Effector memory CD8-positive, alpha-beta T cell (primary cell): ENCODE results near the gene DIS3L2.

ENCODE experiments used
- ATAC-seq: fragments of 150-1000 bp; cut with Tn5 transposase; replicated peaks from 2 replicates; pipeline ENCODE4 v1.10.0; 2021; ENCODE audit warnings: mild to moderate bottlenecking, moderate library complexity
- DNase-seq, 3 experiments: peaks; one replicate each; pipeline ENCODE4 v3.0.0; 2021
- H3K27ac Mint-ChIP-seq, 2 donors: one replicate each; pipeline ENCODE4 v1.8.0; 2022; ENCODE audit warnings: mild to moderate bottlenecking in 2 of 2, mixed read lengths in 2 of 2, moderate library complexity in 2 of 2
- H3K27me3 Mint-ChIP-seq, 2 donors: one replicate each; pipeline ENCODE4 v1.8.0; 2022; ENCODE audit warnings: mixed read lengths in 2 of 2
- H3K36me3 Mint-ChIP-seq: one replicate; pipeline ENCODE4 v1.8.0; 2022; ENCODE audit warnings: mild to moderate bottlenecking, moderate library complexity, mixed read lengths; ENCODE audit not compliant: insufficient read depth
- H3K4me1 Mint-ChIP-seq, 2 donors: one replicate each; pipeline ENCODE4 v1.8.0; 2022; ENCODE audit warnings: low read depth in 2 of 2, mixed read lengths in 2 of 2
- H3K4me3 Mint-ChIP-seq, 2 donors: one replicate each; pipeline ENCODE4 v1.8.0; 2022; ENCODE audit warnings: mild to moderate bottlenecking in 2 of 2, mixed read lengths in 2 of 2, moderate library complexity in 2 of 2
- H3K9me3 Mint-ChIP-seq, 2 donors: one replicate each; pipeline ENCODE4 v1.8.0; 2022; ENCODE audit warnings: mixed read lengths in 2 of 2

DIS3L2 gene

DNA sequence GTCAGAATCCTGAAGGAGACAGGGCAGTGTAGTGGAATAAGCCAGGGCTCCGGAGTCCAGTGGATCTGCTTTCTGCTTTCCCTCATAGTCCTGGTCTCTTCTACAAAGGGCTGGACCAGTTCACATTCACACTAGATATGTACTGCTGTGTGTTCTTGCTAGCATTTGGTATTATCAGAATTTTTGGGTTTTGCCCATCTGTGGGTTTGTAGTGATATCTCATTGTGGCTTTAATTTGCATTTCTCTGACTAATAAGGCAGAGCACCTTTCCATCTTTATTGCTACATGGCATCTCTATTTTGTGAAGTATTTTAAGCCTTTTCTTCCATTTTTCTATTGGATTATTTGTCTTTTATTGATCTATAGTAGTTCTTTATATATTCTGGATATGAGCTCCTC is 114.8 kb downstream of the DIS3L2 start:
- Mint-ChIP-seq H3K36me3 (peaks cover 3% of the 10 kb centered on the region), H3K27ac (no peak overlapping the region), H3K4me1 (peaks cover 25 to 37% of the 10 kb centered on the region in 2 donors), H3K27me3 (no peaks in the 10 kb centered on the region), H3K9me3 (no peaks in the 10 kb centered on the region), H3K4me3 (no peak overlapping the region)
- no peak for DNase-seq
- no peak for ATAC-seq

GRCh38 chr2:232076736-232077135 is 115.2 kb downstream of the DIS3L2 start:
- Mint-ChIP-seq H3K9me3 (no peaks in the 10 kb centered on the region), H3K36me3 (peaks cover 3% of the 10 kb centered on the region), H3K27me3 (no peaks in the 10 kb centered on the region), H3K27ac (no peak overlapping the region), H3K4me1 (peaks cover 23 to 32% of the 10 kb centered on the region in 2 donors), H3K4me3 (no peak overlapping the region)
- ATAC-seq: no peak
- no peak for DNase-seq

GRCh38 chr2:232085164-232085563 is 123.7 kb downstream of the DIS3L2 start:
- DNase-seq (no peak), ATAC-seq (no peak)
- Mint-ChIP-seq H3K36me3 (peaks cover 15% of the 10 kb centered on the region), H3K4me3 (no peak overlapping the region), H3K4me1 (peaks cover 8 to 10% of the 10 kb centered on the region in 2 donors), H3K9me3 (no peaks in the 10 kb centered on the region), H3K27ac (no peak overlapping the region), H3K27me3 (no peaks in the 10 kb centered on the region)

DNA sequence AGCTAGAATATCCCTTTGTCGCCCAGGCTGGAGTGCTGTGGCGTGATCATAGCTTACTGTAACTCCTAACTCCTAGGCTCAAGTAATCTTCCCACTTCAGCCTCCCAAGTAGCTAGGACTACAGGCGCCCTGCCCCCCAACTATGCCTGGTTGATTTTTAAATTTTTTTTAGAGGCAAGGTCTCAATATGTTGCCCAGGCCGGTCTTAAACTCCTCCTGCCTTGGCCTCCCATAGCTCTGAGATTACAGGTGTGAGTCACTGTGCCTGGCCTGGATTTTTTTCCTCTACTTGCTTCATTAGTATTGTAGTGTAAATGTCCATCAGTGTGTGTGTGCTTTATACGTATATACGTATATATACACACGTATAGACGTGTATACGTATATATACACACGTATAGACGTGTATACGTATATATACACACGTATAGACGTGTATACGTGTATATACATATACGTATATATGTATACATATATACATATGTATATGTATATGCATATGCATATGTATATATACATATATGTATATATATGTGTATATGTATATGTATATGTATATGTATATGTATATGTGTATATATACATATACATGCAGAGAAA is 124.4 kb downstream of the DIS3L2 start:
- Mint-ChIP-seq H3K9me3 (no peaks in the 10 kb centered on the region), H3K27me3 (no peaks in the 10 kb centered on the region), H3K4me1 (peaks cover 8 to 10% of the 10 kb centered on the region in 2 donors), H3K36me3 (peaks cover 15% of the 10 kb centered on the region), H3K4me3 (no peak overlapping the region), H3K27ac (no peak overlapping the region)
- ATAC-seq (no peak), DNase-seq (no peak)

GRCh38 chr2:232088771-232089170 is 127.3 kb downstream of the DIS3L2 start:
- Mint-ChIP-seq H3K9me3 (no peaks in the 10 kb centered on the region), H3K4me3 (no peak overlapping the region), H3K36me3 (peaks cover 15% of the 10 kb centered on the region), H3K27me3 (no peaks in the 10 kb centered on the region), H3K4me1 (peaks cover 16 to 18% of the 10 kb centered on the region in 2 donors), H3K27ac (no peak overlapping the region)
- DNase-seq (no peak), ATAC-seq (no peak)

- Mint-ChIP-seq H3K36me3 (peaks cover 7% of the 10 kb centered on the region), H3K9me3 (peaks cover 2 to 4% of the 10 kb centered on the region in 2 donors), H3K27ac (no peak overlapping the region), H3K27me3 (no peaks in the 10 kb centered on the region), H3K4me3 (no peak overlapping the region), H3K4me1 (peaks cover 19 to 24% of the 10 kb centered on the region in 2 donors)
- ATAC-seq (no peak), DNase-seq (no peak)
These were observed 132.7 kb downstream of the DIS3L2 start for GRCh38 chr2:232094201-232094600.

- H3K36me3 Mint-ChIP-seq: peaks cover 7% of the 10 kb centered on the region
- H3K27ac Mint-ChIP-seq: no peak overlapping the region
- DNase-seq (no peak), ATAC-seq (no peak)
- no peaks in the 10 kb centered on the region for H3K27me3 Mint-ChIP-seq
- H3K4me3 Mint-ChIP-seq: no peak overlapping the region
- H3K9me3 Mint-ChIP-seq: peaks cover 2 to 4% of the 10 kb centered on the region in 2 donors
- peaks cover 19 to 24% of the 10 kb centered on the region in 2 donors for H3K4me1 Mint-ChIP-seq
These were observed 133.4 kb downstream of the DIS3L2 start for GRCh38 chr2:232094883-232095282.

DNA sequence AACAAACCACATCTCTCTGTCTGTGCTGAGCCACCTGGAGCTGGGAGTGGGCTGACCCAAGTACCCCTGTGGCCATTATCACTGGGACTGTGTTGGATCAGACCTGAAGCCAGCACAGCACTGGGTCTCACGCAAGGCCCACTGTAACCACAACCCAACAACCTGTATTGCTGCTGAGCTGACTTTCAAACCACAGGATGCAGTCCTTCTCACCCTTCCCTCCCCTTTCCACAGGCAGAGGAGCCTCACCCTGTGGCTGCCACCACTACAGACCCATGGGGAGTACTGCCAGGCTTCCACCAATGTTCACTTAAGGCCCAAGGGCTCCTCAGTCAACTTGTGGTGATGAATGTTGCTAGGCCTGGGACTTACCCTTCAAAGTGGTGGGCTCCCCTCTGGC is 135.7 kb downstream of the DIS3L2 start:
- H3K4me1 Mint-ChIP-seq: peaks cover 13 to 18% of the 10 kb centered on the region in 2 donors
- peak overlapping the region in 1 of 2 donors; percentile 70 for H3K27ac Mint-ChIP-seq
- no peak for ATAC-seq
- H3K36me3 Mint-ChIP-seq: peaks cover 7% of the 10 kb centered on the region
- H3K9me3 Mint-ChIP-seq: peaks cover 2 to 4% of the 10 kb centered on the region in 2 donors
- H3K4me3 Mint-ChIP-seq: peak overlapping the region in 1 of 2 donors; percentile 1
- H3K27me3 Mint-ChIP-seq: no peaks in the 10 kb centered on the region
- no peak for DNase-seq

DNA sequence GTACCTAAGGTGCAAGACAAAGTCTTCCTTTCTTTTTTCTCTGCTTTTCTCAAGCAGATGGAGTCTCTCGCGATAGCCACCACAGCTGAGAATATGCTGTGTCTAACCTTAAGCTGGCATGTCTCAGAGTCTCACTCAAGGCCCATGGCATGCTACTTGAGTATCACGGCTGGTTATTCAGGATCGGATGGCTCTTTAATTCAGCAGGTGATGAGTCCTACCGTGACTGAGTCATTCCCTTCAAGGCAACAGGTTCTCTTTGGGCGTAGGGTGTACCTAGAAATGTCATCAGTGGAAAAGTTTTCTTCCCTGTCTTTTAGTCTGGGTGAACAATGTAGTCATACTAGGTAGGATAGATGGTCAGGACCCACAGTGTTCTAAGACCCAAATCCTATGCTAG is 136.2 kb downstream of the DIS3L2 start:
- Mint-ChIP-seq H3K36me3 (peaks cover 7% of the 10 kb centered on the region), H3K4me3 (peak overlapping the region in 1 of 2 donors; percentile 1), H3K27me3 (no peaks in the 10 kb centered on the region), H3K9me3 (peaks cover 2 to 4% of the 10 kb centered on the region in 2 donors), H3K4me1 (peaks cover 11 to 17% of the 10 kb centered on the region in 2 donors), H3K27ac (peak overlapping the region in 1 of 2 donors; percentile 70)
- ATAC-seq (no peak), DNase-seq (no peak)

DNA sequence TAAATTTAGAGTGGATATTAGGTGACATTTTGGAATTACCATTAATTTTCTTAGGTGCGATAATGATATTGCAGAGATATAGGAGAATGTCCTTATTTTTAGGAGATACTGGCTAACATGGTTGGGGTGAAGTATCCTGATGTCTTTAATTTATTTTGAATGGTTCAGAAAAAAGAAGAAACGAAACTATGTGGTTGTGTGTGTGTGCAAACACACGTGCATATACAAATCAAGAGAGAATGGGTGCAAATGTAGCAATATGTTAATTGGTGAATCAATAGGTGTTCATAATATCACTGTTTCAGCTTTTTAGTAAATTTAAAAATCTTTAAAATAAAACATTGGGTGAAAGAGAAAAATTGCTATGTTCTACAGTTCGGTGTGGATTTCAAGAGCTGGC is 140.9 kb downstream of the DIS3L2 start:
- no peak overlapping the region for H3K27ac Mint-ChIP-seq
- H3K4me1 Mint-ChIP-seq: peaks cover 5 to 6% of the 10 kb centered on the region in 2 donors
- H3K36me3 Mint-ChIP-seq: no peaks in the 10 kb centered on the region
- H3K27me3 Mint-ChIP-seq: no peaks in the 10 kb centered on the region
- ATAC-seq (no peak), DNase-seq (no peak)
- H3K4me3 Mint-ChIP-seq: no peak overlapping the region
- H3K9me3 Mint-ChIP-seq: no peaks in the 10 kb centered on the region

DNA sequence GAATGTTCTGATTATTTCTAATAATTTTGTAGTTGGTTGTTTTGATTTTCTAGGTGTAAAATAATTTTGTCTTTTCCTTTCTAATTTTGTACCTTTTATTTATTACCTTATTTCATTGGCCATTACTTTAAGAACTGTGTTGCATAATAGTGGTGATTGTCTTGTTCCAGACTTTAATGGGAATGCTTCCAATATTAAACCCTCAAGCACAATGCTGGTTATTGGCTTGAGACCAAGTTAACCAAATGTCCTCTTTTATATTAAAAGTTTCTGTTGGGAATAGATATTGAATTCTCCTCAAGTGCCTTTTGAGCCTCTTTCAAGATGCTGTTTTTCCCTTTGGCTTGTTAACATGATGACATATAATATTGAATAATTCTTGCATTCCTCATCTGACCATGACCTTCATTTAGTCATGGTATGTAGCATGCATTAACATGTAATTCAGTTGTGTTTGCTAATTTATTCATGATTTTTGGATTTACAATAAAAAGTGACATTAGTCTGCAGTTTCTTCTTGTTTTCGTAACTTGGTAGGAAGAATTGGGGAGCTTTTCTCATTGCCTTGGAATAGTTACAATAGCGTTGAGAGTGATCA is 141.7 kb downstream of the DIS3L2 start:
- no peaks in the 10 kb centered on the region for H3K4me1 Mint-ChIP-seq
- no peak for ATAC-seq
- H3K27me3 Mint-ChIP-seq: no peaks in the 10 kb centered on the region
- no peak overlapping the region for H3K27ac Mint-ChIP-seq
- no peak for DNase-seq
- no peaks in the 10 kb centered on the region for H3K9me3 Mint-ChIP-seq
- H3K36me3 Mint-ChIP-seq: no peaks in the 10 kb centered on the region
- H3K4me3 Mint-ChIP-seq: no peak overlapping the region

GRCh38 chr2:232104076-232104646 is 142.6 kb downstream of the DIS3L2 start:
- no peaks in the 10 kb centered on the region for H3K4me1 Mint-ChIP-seq
- no peak overlapping the region for H3K4me3 Mint-ChIP-seq
- no peaks in the 10 kb centered on the region for H3K9me3 Mint-ChIP-seq
- DNase-seq (no peak), ATAC-seq (no peak)
- no peak overlapping the region for H3K27ac Mint-ChIP-seq
- H3K27me3 Mint-ChIP-seq: no peaks in the 10 kb centered on the region
- H3K36me3 Mint-ChIP-seq: no peaks in the 10 kb centered on the region

DNA sequence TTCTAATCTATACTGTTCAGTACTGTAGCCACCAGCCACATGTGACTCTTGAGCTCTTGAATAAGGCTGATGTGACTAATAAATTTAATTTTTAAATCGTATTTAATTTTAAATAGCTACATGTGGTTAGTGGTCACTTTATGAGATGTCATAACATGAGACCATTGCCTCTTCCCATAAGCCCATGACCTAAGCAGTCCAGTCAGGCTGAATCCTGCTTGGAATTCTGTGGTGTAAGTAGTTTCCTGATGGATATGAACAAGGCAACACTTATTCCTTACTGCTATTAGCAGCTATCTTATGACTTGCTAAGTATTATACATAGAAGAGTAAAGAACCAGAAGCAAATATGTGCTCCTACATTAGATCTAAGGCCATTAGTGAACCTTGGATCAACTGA is 150.0 kb downstream of the DIS3L2 start:
- ATAC-seq: no peak
- no peak for DNase-seq
- Mint-ChIP-seq H3K4me3 (no peak overlapping the region), H3K36me3 (peaks cover 5% of the 10 kb centered on the region), H3K9me3 (no peaks in the 10 kb centered on the region), H3K27me3 (no peaks in the 10 kb centered on the region), H3K4me1 (peaks cover 13 to 14% of the 10 kb centered on the region in 2 donors), H3K27ac (no peak overlapping the region)

DNA sequence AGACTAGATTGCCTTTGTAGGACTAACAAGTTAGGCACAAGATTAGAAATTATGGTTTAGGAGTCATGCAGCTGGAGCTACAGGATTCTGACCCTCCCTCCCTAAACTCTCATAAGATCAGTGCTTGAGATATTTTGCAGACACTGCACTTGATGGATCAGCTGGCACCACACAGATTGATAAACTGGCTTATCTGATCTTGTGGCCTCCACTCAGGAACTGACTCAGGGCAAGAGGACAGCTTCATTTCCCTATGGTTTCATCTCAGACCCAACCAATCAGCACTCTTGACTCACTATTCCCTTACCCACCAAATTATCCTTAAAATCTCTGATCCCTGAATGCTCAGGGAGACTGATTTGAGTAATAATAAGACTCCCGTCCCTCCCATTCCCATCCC is 152.3 kb downstream of the DIS3L2 start:
- peaks cover 7% of the 10 kb centered on the region for H3K36me3 Mint-ChIP-seq
- peaks cover 17% of the 10 kb centered on the region in 2 donors for H3K4me1 Mint-ChIP-seq
- H3K9me3 Mint-ChIP-seq: no peaks in the 10 kb centered on the region
- H3K27ac Mint-ChIP-seq: no peak overlapping the region
- no peak for ATAC-seq
- no peak overlapping the region for H3K4me3 Mint-ChIP-seq
- no peak for DNase-seq
- H3K27me3 Mint-ChIP-seq: no peaks in the 10 kb centered on the region
